Kidney (tissue), 14 donors: Measurements from ENCODE around the gene IGFBP5. TPM values are rescaled to one million over a fixed set of nuclear protein-coding genes. Genes with fewer than 3 reads are reported as not detected.
A peak's percentile ranks its signal among the peaks of the same experiment; 100 is the strongest.

ENCODE experiments used
- DNase-seq, 5 donors: peaks; one replicate each; pipeline ENCODE4 v3.0.0-alpha.2; 2013 to 2020
- FAIRE-seq: peaks from 2 replicates; lab custom pipeline; 2012; peaks lifted over from hg19 to GRCh38; lab: Jason Lieb, UNC
- H3K27ac ChIP-seq, 2 donors: one replicate each; pipeline ENCODE4 v1.7.0; 2013; ENCODE audit warnings: low read depth in 2 of 2, low read length in 2 of 2, inconsistent platforms in 1 of 2
- H3K27me3 ChIP-seq: one replicate; pipeline ENCODE4 v1.7.1; 2013; ENCODE audit warnings: low read length, inconsistent platforms; ENCODE audit not compliant: control insufficient read depth, insufficient read depth
- H3K36me3 ChIP-seq, 3 donors: one replicate each; pipeline versions ENCODE4 v1.7.0 to v1.7.1; 2013; ENCODE audit warnings: low read length in 3 of 3, control low read depth in 1 of 3, inconsistent platforms in 1 of 3; ENCODE audit not compliant: insufficient read depth in 3 of 3, control insufficient read depth in 2 of 3
- H3K4me1 ChIP-seq, 3 donors: one replicate each; pipeline versions ENCODE4 v1.7.0 to v1.7.1; 2013; ENCODE audit warnings: low read length in 3 of 3, inconsistent platforms in 1 of 3, low read depth in 1 of 3; ENCODE audit not compliant: control insufficient read depth in 2 of 3, insufficient read depth in 2 of 3
- H3K4me3 ChIP-seq, 3 donors: one replicate each; pipeline versions ENCODE4 v1.7.0 to v1.8.1; 2013; ENCODE audit warnings: low read length in 3 of 3, control low read depth in 1 of 3, inconsistent platforms in 1 of 3
- H3K9ac ChIP-seq, 3 donors: one replicate each; pipeline versions ENCODE4 v1.7.0 to v1.7.1; 2013; ENCODE audit warnings: low read length in 3 of 3, control low read depth in 1 of 3, inconsistent platforms in 1 of 3
- H3K9me3 ChIP-seq, 3 donors: one replicate each; pipeline versions ENCODE4 v1.7.0 to v1.7.1; 2013; ENCODE audit warnings: low read length in 3 of 3, control low read depth in 1 of 3, inconsistent platforms in 1 of 3; ENCODE audit not compliant: control insufficient read depth in 2 of 3, insufficient read depth in 1 of 3
- intact Hi-C: fragments of 100-400 bp; cut with DNase I; formaldehyde crosslinking; loops from one replicate; pipeline ENCODE4 v1.11.1; 2022
- polyA plus RNA-seq: library from polyadenylated mRNA; stranded (reverse); fragments of 350-450 nt; fragmentation: Illumina TruSeq; extraction: RNeasy Lipid Tissue Mini Kit (QIAGEN cat#74804); gene quantifications from one replicate; pipeline ENCODE4 v1.2.3, GENCODE V29; 2014; ENCODE audit warnings: low read depth, low replicate concordance; ENCODE audit not compliant: insufficient read depth
- total RNA-seq: library from RNA; stranded (reverse); fragmentation: NEBNext Ultra II Directional; extraction: Animal tissue kit (Norgen Biotek cat#: 25700); gene quantifications from one replicate; pipeline ENCODE4 v1.2.1, GENCODE V29; 2021
- TF ChIP-seq, protein P1 (sequence below): IDR thresholded peaks from 3 replicates; pipeline ENCODE4 v1.5.1; 2012; ENCODE audit warnings: mild to moderate bottlenecking, moderate library complexity, borderline replicate concordance; ENCODE audit not compliant: insufficient read depth; ENCODE audit errors: extremely low read depth
- donor health status: control.
- donor health status: control.
- donor health status: control.
- donor health status: control.
- donor health status: control.
- donor health status: DM: yes; HTN: yes; CAD: no.
- donor health status: Normal renal cell carcinoma (clear cell type).

Gene IGFBP5
- total and polyA plus RNA-seq, 2 donors from 2014 or later: 362 to 572 TPM

DNA sequence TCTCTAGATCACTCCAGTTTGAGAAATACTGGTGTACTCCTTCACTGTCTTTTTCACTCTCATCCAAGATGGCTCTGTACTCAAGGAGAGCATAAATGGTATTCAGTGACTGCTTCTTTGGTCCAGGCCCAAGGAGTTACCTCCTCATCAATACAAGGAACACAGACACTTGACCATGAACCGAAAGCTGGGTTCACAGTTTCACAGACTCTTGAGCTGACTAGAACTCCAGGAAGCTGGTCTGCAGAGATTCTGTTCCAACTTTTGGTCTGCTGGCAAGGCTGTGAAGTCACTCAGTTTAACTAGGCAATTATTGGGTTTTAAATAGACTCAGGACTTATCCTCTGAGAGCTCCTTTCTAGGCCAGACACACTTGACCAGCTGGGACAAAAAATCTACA lies 7.4 kb upstream of the IGFBP5 start:
- TF ChIP-seq, protein P1, sequence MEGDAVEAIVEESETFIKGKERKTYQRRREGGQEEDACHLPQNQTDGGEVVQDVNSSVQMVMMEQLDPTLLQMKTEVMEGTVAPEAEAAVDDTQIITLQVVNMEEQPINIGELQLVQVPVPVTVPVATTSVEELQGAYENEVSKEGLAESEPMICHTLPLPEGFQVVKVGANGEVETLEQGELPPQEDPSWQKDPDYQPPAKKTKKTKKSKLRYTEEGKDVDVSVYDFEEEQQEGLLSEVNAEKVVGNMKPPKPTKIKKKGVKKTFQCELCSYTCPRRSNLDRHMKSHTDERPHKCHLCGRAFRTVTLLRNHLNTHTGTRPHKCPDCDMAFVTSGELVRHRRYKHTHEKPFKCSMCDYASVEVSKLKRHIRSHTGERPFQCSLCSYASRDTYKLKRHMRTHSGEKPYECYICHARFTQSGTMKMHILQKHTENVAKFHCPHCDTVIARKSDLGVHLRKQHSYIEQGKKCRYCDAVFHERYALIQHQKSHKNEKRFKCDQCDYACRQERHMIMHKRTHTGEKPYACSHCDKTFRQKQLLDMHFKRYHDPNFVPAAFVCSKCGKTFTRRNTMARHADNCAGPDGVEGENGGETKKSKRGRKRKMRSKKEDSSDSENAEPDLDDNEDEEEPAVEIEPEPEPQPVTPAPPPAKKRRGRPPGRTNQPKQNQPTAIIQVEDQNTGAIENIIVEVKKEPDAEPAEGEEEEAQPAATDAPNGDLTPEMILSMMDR: no peak
- DNase-seq (no peak), FAIRE-seq (no peak)
- Histone ChIP-seq H3K36me3 (no peaks in the 10 kb centered on the region), H3K9ac (no peak overlapping the region), H3K9me3 (no peaks in the 10 kb centered on the region), H3K4me3 (no peak overlapping the region), H3K4me1 (peaks cover 0 to 14% (median 13%) of the 10 kb centered on the region in 3 donors), H3K27ac (peak overlapping the region in 1 of 2 donors; percentile 13), H3K27me3 (no peaks in the 10 kb centered on the region)
- intact Hi-C loops: no loop called here

GRCh38 chr2:216701544-216701943 lies 6.2 kb upstream of the IGFBP5 start:
- Histone ChIP-seq H3K27me3 (no peaks in the 10 kb centered on the region), H3K9me3 (no peaks in the 10 kb centered on the region), H3K9ac (no peak overlapping the region), H3K4me1 (peaks cover under 1 to 17% (median 17%) of the 10 kb centered on the region in 3 donors), H3K27ac (no peak overlapping the region), H3K36me3 (no peaks in the 10 kb centered on the region), H3K4me3 (no peak overlapping the region)
- DNase-seq (no peak), FAIRE-seq (no peak)
- TF ChIP-seq, protein P1: no peak
- intact Hi-C loops: no loop called here

DNA sequence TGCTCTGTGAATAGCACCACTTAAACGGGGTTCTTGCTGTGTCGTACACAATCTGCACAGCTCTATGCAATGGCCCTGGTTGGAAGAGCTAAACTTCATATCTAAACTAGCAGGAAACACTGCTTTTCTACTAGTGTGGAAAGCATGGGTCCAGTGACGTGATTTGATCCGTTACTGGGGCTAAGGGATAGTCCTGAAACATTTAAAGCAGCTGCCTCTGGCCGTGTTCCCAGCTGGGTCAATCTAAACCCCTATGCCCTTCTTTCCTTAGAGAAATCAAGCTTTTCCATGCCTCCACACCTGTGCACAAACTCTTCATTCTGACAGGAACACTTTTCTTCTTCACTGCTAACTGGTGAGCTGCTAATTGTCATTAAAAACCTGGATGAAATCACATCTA lies 5.4 kb upstream of the IGFBP5 start:
- TF ChIP-seq, protein P1: no peak
- H3K9ac ChIP-seq: no peak overlapping the region
- no peaks in the 10 kb centered on the region for H3K27me3 ChIP-seq
- no peaks in the 10 kb centered on the region for H3K36me3 ChIP-seq
- no peak for FAIRE-seq
- H3K4me1 ChIP-seq: peaks cover 8 to 19% (median 17%) of the 10 kb centered on the region in 3 donors
- no peaks in the 10 kb centered on the region for H3K9me3 ChIP-seq
- intact Hi-C loops: no loop called here
- no peak overlapping the region for H3K4me3 ChIP-seq
- peak overlapping the region in 1 of 2 donors; percentile 9 for H3K27ac ChIP-seq
- DNase-seq: no peak

DNA sequence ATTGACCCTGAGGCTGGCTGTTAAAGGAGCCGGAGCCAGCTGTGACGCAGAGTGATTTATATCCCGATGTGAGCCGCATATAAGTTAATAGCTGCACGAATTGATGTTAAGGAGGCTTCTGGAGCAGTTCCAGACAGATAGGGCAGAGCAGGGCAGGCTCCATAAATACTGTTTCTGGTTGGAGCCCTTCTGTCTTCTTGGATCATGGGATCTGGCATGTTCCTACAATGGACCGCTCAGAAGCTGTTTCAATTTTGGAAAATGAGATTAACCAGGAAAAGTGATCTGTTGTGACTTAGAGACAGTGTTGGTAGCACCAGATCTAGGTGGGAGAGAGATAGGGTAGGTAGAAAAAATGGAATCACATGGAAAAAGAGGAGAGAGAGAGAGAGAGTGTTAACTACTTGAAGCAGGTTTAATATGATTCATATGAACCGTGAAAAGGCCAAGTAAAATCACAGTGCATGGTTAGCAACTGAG lies 4.8 kb upstream of the IGFBP5 start:
- no peak for FAIRE-seq
- no peaks in the 10 kb centered on the region for H3K27me3 ChIP-seq
- intact Hi-C loops: no loop called here
- no peak overlapping the region for H3K9ac ChIP-seq
- peaks cover 12 to 21% (median 19%) of the 10 kb centered on the region in 3 donors for H3K4me1 ChIP-seq
- no peak overlapping the region for H3K4me3 ChIP-seq
- H3K27ac ChIP-seq: peak overlapping the region in 1 of 2 donors; percentile 9
- DNase-seq: peak in 4 of 5 donors; percentile 70 to 89 (median 82)
- TF ChIP-seq, protein P1: no peak
- no peaks in the 10 kb centered on the region for H3K9me3 ChIP-seq
- no peaks in the 10 kb centered on the region for H3K36me3 ChIP-seq
